Spleen (tissue), 11 donors: ENCODE measurements around the gene TTC32. TPM values are rescaled to one million over a fixed set of nuclear protein-coding genes. Genes with fewer than 3 reads are reported as not detected.

Experiments used
- DNase-seq: peaks from one replicate; pipeline ENCODE4 v3.0.0-alpha.2; 2020
- H3K27ac ChIP-seq, 8 donors: fragments of 200-600 bp; sonication (generic) in 7 of 8; 1 replicate in 4 of 8; 2 replicates in 4 of 8; pipeline versions ENCODE4 v1.5.0 to v1.8.0; 2016 to 2021; ENCODE audit warnings: inconsistent platforms in 4 of 8, mild to moderate bottlenecking in 4 of 8, moderate library complexity in 1 of 8
- H3K27me3 ChIP-seq, 7 donors: fragments of 200-600 bp; sonication (generic) in 6 of 7; replicated peaks in 1 of 7; 1 replicate in 4 of 7; 2 replicates in 3 of 7; pipeline versions ENCODE4 v1.5.0 to v1.8.0; 2016 to 2021; ENCODE audit warnings: inconsistent platforms in 3 of 7, mild to moderate bottlenecking in 1 of 7
- H3K36me3 ChIP-seq, 6 donors: fragments of 200-600 bp; sonication (generic) in 5 of 6; 1 replicate in 4 of 6; 2 replicates in 2 of 6; pipeline versions ENCODE4 v1.5.0 to v1.8.0; 2016 to 2021; ENCODE audit warnings: inconsistent platforms in 2 of 6
- H3K4me1 ChIP-seq, 6 donors: fragments of 200-600 bp; sonication (generic) in 5 of 6; 1 replicate in 3 of 6; 2 replicates in 3 of 6; pipeline versions ENCODE4 v1.5.0 to v1.8.0; 2016 to 2021; ENCODE audit warnings: inconsistent platforms in 3 of 6
- H3K4me3 ChIP-seq, 8 donors: fragments of 200-600 bp; sonication (generic) in 7 of 8; 1 replicate in 4 of 8; 2 replicates in 4 of 8; pipeline versions ENCODE4 v1.5.0 to v1.8.0; 2016 to 2021; ENCODE audit warnings: inconsistent platforms in 4 of 8, mild to moderate bottlenecking in 4 of 8, moderate library complexity in 2 of 8
- H3K9me3 ChIP-seq, 8 donors: fragments of 200-600 bp; sonication (generic) in 7 of 8; 1 replicate in 4 of 8; 2 replicates in 4 of 8; pipeline versions ENCODE4 v1.5.0 to v1.8.0; 2016 to 2021; ENCODE audit warnings: inconsistent platforms in 4 of 8
- CTCF ChIP-seq, 11 experiments: fragments of 200-600 bp in 7 of 11; fragments of 450-650 bp in 4 of 11; sonication (generic) in 4 of 11; IDR thresholded peaks in 8 of 11; conservative IDR thresholded peaks in 3 of 11; 1 replicate in 7 of 11; 2 replicates in 4 of 11; pipeline versions ENCODE4 v1.4.0 to v1.8.0; 2016 to 2021; ENCODE audit warnings: antibody characterized with exemption in 11 of 11, inconsistent platforms in 4 of 11, mild to moderate bottlenecking in 1 of 11
- POLR2A ChIP-seq, 3 donors: fragments of 450-650 bp; IDR thresholded peaks; one replicate each; pipeline ENCODE4 v1.5.1; 2017; ENCODE audit warnings: antibody characterized with exemption in 3 of 3, mild to moderate bottlenecking in 1 of 3
- POLR2AphosphoS5 ChIP-seq, 3 donors: sonication (generic); formaldehyde crosslinking; IDR thresholded peaks; one replicate each; pipeline ENCODE4 v1.5.1; 2017; ENCODE audit warnings: antibody characterized with exemption in 3 of 3
- WGBS, 5 donors: extraction: QIAGEN DNeasy Blood & Tissue Kit in 3 of 5; methylation state at CpG; one replicate each; pipeline versions ENCODE4 v1.1.5 to v1.1.7; 2013 to 2018; 5-methylcytosine and 5-hydroxymethylcytosine counted together
- intact Hi-C: fragments of 100-400 bp; cut with DNase I; formaldehyde crosslinking; loops from one replicate; pipeline ENCODE4 v1.15.0; 2023; ENCODE audit warnings: low total_unique reads
- polyA plus RNA-seq, 3 donors: library from polyadenylated mRNA; stranded (reverse); fragments of 200-250 nt; gene quantifications; one replicate each; pipeline ENCODE4 v1.2.1, GENCODE V29; 2013
- total RNA-seq, 7 donors: library from RNA; depleted of rRNA in 3 of 7; stranded (reverse); fragments of >200 nt in 3 of 7; fragmentation: NEBNext Ultra II Directional in 4 of 7; extraction: Animal tissue kit (Norgen Biotek cat#: 25700) in 4 of 7; gene quantifications; one replicate each; pipeline versions ENCODE4 v1.1.0 to v1.2.1, GENCODE V29; 2016 to 2021
- donor health status: healthy with polysubstance abuse.
- donor health status: DM: no; HTN: no; CAD: no; lungs with moderate emphysema.
- donor health status: DM: no; HTN: no; CAD: no.
- donor health status: Bipolar disorder and iron deficiency.
- donor health status: healthy.
- donor health status: DM: no; HTN: no; CAD: no.
- donor health status: DM: yes; HTN: yes; CAD: no.

Gene TTC32
- total and polyA plus RNA-seq, 10 donors: 17.7 to 47.6 (median 24.9) TPM

- Histone ChIP-seq H3K27ac (no peak overlapping the region), H3K4me3 (no peak overlapping the region), H3K36me3 (peaks cover 0 to 24% (median 0%) of the 10 kb centered on the region in 6 donors), H3K9me3 (no peaks in the 10 kb centered on the region), H3K4me1 (peaks cover 3 to 22% (median 15%) of the 10 kb centered on the region in 6 donors), H3K27me3 (peaks cover 0 to 12% (median 0%) of the 10 kb centered on the region in 7 donors)
- intact Hi-C loops: no loop called here
- TF ChIP-seq CTCF (IDR thresholded peaks at IDR 0.05 in 8 of 11, conservative IDR thresholded peaks at IDR 0.05 in 3 of 11) (no peak), POLR2A (IDR thresholded peaks at IDR 0.05) (no peak), POLR2AphosphoS5 (IDR thresholded peaks at IDR 0.05) (no peak)
- 85 to 90% (median 87%) methylated on average over 5 of the region's 5 CpGs for WGBS, 5 donors
- no peak for DNase-seq
Measured at GRCh38 chr2:19873014-19873413, 28.8 kb downstream of the TTC32 start.

GRCh38 chr2:19872302-19872701, 29.5 kb downstream of the TTC32 start:
- intact Hi-C loops: no loop called here
- DNase-seq: peak; percentile 28
- WGBS, 5 donors: 78 to 91% (median 79%) methylated on average over 3 of the region's 3 CpGs

GRCh38 chr2:19871836-19872235, 29.9 kb downstream of the TTC32 start:
- 80 to 100% (median 95%) methylated on average over 2 of the region's 2 CpGs for WGBS, 5 donors
- H3K27me3 ChIP-seq: peaks cover 0 to 12% (median 0%) of the 10 kb centered on the region in 7 donors
- no peak overlapping the region for H3K4me3 ChIP-seq
- no peak overlapping the region for H3K27ac ChIP-seq
- peaks cover 0 to 22% (median 0%) of the 10 kb centered on the region in 6 donors for H3K36me3 ChIP-seq
- H3K4me1 ChIP-seq: peaks cover 3 to 25% (median 16%) of the 10 kb centered on the region in 6 donors
- intact Hi-C loops: no loop called here
- TF ChIP-seq POLR2AphosphoS5 (IDR thresholded peaks at IDR 0.05) (no peak), CTCF (IDR thresholded peaks at IDR 0.05 in 8 of 11, conservative IDR thresholded peaks at IDR 0.05 in 3 of 11) (no peak), POLR2A (IDR thresholded peaks at IDR 0.05) (no peak)
- no peaks in the 10 kb centered on the region for H3K9me3 ChIP-seq
- DNase-seq: peak; percentile 54

More at GRCh38 chr2:19872302-19872701, 29.5 kb downstream of the TTC32 start:
- Histone ChIP-seq H3K9me3 (no peaks in the 10 kb centered on the region), H3K27ac (no peak overlapping the region), H3K36me3 (peaks cover 0 to 24% (median 0%) of the 10 kb centered on the region in 6 donors), H3K4me3 (no peak overlapping the region), H3K4me1 (peaks cover 3 to 25% (median 16%) of the 10 kb centered on the region in 6 donors), H3K27me3 (peaks cover 0 to 12% (median 0%) of the 10 kb centered on the region in 7 donors)
- TF ChIP-seq CTCF (IDR thresholded peaks at IDR 0.05 in 8 of 11, conservative IDR thresholded peaks at IDR 0.05 in 3 of 11) (no peak), POLR2A (IDR thresholded peaks at IDR 0.05) (no peak), POLR2AphosphoS5 (IDR thresholded peaks at IDR 0.05) (no peak)

DNA sequence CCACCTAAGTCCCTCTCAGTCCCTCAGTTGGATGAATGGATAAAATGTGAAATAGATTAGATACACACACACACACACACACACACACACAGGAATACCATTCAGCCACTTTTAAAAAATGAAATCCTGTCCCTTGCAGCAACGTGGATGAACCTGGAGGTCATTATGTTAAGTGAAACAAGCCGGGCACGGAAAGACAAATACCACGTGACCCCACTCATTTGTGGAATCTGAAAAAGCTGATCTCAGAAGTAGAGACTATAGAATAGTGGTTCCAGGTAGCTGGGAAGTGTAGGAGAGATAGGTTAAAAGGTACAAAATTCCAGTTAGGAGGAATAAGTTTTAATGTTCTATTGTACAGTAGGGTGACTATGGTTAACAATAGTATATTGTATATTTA, 31.0 kb downstream of the TTC32 start:
- Histone ChIP-seq H3K27ac (no peak overlapping the region), H3K4me3 (no peak overlapping the region), H3K36me3 (peaks cover 0 to 12% (median 0%) of the 10 kb centered on the region in 6 donors), H3K9me3 (no peaks in the 10 kb centered on the region), H3K4me1 (peaks cover 3 to 25% (median 16%) of the 10 kb centered on the region in 6 donors), H3K27me3 (peaks cover 0 to 12% (median 0%) of the 10 kb centered on the region in 7 donors)
- TF ChIP-seq POLR2A (IDR thresholded peaks at IDR 0.05) (no peak), POLR2AphosphoS5 (IDR thresholded peaks at IDR 0.05) (no peak), CTCF (IDR thresholded peaks at IDR 0.05 in 8 of 11, conservative IDR thresholded peaks at IDR 0.05 in 3 of 11) (no peak)
- intact Hi-C loops: no loop called here
- no peak for DNase-seq
- WGBS, 5 donors: 76 to 93% (median 79%) methylated on average over 4 of the region's 4 CpGs
